ENCODE results near the gene RAVER2.

Gene RAVER2

DNA sequence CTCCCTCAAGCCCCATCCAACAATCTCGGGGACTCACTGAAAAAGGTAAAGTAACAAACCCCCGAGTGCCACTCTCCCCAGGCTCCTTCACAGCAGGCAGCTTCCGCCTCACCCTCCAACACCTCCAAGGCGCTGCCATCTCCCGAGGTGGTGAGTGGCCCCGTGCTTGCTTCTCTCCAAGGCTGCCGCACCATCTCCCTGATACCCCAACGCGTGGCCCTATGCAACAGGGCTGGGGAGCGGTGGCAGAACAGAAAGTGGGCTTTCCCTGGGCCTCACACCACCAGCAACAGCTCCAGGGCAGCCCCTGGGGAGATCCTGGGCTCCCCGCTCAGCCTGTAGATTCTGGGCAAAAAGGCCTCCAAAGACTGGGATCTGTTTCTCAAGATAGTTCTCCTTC is 105.1 kb downstream of the RAVER2 start:
- no peak for FAIRE-seq

DNA sequence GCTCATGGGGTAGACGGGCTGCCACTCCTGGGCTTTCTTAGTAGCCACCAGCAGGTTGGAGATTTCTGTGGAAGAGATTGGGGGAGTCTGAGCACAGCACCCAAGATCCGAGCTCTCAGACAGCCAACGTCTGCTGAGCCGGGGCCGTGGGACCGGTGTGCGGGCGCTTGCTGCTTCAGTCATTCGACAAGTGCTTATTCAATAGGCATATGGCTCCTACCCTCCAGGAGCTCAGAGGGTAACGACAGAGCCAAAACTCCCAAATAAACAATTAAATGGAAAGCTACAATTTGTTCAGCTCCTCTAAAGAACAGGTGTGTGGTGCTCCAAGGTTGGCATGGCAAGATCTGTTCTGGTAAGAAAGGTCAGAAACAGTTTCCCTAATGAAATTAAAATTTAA is 106.0 kb downstream of the RAVER2 start:
- no peak for FAIRE-seq

DNA sequence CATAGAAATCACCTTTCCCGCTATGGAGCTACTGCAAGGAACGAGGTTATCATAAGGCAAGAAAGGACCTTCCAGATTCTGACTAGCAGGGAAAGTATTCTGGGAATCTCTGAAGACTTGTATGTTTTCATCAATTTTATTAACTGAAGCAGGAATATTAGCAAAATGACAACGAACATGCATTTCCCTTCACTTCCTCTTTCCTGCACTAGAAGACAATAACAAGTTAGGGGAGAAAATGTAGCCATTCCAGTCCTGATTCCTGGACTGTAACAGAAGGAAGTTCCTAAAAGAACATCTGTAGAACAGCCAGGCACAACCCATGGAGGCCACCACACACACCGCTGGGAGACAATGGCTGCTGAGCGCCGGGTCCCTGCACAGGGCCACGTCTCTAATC is 106.8 kb downstream of the RAVER2 start:
- FAIRE-seq: no peak

DNA sequence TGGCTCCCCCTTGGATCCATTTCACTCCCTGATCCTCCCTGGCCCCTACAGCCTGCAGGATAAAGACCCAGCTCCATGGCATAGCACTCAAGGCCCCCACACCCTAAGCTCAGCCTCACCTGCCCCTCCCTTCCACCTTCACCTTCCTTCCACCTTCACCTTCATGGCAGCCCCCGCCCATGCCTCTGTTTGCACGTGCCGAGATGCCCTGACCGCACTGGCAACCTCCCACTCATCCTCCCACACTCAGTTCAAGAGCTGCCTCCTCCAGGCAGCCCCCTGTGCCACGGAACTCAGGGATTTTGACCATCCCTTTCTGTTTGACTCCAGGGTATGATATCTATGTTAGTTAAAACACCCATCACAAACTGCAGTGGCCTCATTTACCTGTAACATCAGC is 109.8 kb downstream of the RAVER2 start:
- FAIRE-seq: no peak

DNA sequence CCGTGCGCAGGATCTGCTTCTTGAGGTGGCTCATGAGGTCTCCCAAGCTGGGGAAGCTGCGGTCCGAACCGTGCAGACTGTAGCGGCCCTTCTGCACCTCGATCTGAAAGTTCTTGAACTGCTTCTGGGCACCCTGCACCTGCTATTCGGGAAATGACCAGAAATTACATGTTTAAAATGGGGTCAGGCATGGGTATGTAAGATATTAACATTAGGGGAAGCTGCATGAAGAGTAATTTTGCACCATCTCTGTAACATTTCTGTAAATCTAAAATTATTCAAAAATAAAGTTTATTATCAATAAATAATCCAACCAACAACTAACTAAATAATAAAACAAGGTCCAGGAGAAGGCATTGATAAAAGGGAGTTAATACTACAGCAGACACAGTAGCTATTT is 110.7 kb downstream of the RAVER2 start:
- FAIRE-seq: no peak

DNA sequence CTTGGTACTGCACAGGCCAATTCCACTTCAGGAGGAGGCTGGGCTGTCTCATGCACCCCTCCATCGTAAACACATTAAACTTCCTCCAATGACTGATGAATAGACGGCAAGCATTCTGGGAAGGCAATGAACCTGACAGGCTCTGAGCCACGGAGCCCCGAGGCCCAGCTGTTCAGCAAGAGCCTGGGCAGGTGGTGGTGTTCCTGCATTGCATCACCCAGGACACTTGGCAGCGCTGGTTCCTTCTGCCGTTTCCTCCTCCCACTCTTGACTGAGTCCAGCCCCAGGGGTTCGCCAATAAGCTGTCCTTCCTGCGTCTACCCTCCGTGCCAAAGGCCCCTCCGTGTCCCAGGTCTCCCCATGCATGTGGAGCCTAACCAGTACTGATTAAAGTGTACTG is 111.7 kb downstream of the RAVER2 start:
- no peak for FAIRE-seq

DNA sequence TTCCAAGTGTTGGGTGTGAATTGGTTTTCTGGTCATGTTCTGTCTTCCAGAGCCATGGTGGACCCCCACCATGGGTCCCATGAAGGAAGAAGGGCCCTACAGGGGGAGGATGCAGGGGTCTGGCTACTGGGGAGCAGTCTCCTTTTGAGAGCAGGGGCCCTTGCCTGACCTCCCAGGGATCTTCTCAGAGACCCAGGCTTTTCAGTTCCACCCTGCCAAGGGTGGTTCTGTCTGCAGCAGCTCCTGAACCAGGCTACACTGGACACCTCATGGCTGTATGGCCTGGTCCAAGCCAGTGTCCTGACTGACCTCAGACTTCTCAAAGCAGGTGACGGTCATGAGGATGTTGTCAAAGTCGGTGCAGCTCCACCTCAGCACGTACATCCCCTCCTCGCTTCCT is 112.5 kb downstream of the RAVER2 start:
- no peak for FAIRE-seq

DNA sequence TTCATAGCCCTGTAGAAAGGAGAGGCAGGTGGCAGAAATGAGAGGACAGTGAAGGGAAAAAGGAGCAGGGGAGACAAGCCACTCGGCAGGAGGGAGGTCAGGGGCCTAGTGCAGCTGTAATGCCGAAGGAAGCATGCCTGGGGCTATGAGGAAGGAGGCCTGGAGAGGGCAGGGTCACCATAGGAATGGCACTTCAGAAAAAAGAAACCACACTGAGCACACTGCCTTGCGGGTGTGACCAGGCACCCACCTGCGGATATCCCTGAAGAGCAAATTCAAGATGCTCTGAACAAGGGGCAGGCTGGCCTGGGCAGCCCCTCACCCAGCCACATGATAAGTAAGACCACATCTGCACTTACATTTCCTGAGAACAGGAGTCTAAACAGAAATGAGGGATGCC is 116.7 kb downstream of the RAVER2 start:
- no peak for FAIRE-seq

DNA sequence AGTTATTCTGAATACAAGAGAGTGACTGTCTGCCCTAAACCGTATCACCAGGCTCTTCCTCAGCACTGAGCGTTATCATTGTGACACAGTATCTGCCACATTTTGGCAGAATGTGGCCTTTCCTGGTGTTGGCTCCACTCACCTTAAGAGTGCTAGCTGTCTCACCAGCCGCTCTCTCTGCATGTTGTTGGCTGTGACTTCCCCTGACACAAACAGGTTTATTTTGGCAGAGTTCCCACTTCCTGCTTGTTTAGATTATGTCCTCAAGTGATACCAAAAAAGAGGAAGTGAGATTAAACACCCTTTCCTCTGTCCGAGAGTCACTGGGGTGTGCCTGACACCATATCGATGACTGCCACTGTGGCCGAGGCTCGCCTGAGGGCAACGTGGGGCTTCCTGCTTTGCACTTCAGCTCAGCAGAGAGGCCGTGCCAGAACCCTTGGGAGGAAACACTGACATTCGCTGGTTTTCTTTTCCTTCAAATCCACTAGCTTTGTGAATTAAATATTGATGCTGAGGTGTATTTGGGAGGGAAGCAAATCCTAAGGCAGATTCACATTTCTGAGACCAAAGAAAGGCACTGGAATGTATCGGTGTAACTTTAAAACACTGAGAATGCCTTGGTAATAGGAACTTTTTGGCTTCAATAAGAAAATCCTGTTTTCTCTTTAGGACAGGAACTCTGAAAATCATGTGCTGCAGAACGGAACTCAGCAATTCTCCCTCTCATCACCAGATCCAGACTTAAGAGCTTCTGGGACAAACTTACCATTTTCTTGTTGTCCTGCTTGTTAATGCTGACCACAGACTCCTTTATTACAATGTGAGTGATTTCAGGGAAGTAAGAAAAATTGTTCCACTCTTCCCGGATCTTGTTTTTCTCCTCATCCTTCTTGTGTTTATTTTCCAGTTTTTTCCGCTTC is 119.4 kb downstream of the RAVER2 start:
- no peak for FAIRE-seq

DNA sequence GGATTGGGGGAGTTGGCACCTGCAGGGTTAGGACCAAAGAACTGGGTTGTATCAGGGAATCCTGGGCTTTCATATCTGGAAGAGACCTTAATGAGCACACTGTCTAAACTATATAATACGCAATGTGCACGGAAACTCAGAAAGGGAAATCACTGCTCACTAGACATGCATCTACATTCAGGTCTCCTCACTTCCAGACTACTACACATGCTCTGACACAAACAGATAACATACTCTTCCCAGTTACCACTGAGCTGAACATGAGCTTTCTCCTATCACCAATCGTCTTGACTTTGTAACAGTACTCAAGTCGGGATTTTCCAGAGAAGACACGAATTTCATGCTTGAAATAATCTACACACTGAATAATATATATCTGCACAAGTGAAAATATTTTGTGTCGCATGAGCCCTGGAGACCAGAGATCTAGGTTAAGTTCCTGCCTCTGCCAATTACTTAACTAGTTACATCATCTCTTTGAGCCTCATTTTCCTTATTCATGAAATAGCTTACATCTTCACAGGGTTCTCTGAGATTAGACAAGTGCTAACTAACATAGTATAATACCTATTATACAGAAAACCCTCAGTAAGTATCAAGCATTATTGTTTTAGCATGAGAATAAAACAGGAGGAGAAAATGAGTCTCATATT is 120.4 kb downstream of the RAVER2 start:
- no peak for FAIRE-seq

DNA sequence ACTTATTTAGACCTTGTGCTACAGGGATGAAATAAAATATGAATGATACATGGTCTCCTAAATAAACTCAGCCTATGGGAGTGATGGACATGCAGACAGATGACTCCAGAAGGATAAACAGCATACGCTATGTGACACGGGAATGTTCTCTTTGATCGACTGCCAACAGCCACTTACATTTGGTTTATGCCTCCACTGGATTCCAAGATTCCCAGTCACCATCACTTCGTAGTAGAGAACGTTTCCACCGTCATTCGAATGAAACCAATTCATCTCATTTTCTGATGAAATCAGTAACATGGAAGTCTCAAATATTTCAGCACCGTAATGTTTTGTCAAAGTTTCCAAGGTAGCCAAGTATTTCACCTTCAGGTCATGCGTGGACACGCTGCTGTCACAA is 121.8 kb downstream of the RAVER2 start:
- no peak for FAIRE-seq

DNA sequence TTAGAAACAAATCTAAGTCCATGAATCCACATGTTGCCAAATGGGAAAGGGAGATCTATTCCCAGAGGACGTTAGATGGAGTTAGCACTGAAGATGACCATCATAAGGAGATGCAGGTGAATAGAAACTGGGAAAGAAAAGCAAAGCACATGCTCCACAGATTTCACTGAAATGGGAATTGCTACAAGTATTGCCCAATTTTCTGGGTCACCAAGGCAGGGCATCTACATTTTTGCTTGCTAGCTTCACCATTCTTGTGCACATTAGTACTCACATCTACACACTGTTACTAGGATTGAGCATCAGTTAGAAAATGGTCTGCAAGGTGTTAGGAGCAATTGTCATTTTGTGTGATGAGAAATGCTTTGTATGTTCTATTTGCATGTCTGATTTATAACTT is 122.4 kb downstream of the RAVER2 start:
- FAIRE-seq: no peak

DNA sequence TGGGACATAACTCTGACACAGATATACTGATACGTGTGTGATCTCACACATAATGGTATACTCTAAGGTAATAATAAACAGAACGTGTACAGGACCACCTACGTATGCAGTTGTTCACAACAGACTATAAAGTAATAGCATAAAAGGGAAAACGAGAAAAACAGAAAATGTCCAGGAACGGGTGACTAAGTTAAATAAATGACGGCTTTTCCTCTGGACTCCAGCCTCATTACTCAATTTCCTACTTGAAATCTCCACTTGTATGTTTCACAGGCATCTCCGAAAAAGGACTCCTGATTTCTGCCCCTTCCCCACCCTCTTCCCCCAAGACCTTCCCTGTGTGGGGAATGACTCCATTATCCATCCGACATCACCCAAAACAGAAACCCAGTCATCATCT is 126.4 kb downstream of the RAVER2 start:
- no peak for FAIRE-seq

DNA sequence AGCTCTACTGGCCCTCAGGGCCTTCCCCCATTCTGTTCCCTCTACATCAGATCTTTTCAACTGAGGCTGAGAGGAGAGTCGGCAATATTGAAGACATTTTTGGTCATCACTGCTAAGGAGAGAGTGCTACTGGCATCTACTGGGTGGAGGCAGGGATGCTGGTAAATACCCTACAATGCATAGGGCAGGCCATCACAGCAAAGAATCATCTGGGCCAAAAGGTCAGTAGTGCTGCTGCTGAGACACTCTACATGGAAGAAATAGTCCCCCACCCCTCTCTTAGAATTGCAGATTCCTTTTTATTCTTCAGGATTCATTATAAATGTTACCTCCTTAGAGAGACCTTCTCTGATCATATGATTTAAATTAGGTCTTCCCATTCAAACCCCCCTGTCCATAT is 127.2 kb downstream of the RAVER2 start:
- no peak for FAIRE-seq

DNA sequence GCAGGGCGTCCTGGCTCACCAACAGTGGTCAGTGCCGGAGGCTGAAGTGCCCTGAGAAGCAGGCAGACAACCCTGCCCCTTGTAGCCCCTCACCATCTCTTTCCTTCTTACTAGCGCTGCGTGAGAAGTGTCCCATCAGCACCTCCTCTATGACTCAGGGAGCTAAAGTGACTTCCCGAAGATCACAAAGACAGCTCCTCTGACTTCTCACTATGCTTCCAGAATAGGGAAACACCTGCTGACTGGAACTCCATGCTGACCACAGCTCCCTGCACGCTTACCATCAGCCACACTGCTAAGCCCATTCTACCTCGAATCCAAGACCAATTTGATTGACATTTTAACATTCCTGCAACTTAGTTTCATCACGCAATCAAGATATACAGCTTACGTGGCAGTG is 128.7 kb downstream of the RAVER2 start:
- FAIRE-seq: no peak

DNA sequence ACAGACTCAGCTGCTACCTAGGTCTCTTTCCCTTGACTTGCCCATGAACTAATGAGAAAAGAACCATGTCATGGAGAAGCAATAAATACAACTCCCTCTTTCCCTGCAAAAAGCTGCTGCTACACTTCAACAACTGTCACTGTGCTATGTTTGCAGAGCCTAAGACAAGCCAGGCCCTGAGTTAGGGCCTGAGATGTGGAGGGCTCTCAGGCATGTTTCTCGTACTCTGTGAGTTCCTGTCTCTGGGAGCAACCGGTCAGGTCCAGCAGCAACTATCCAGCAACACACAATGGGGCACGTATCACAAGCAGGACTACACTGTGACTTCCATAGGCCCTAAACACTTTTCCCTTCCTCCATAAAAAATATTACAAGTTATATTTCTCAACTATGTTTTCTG is 129.8 kb downstream of the RAVER2 start:
- FAIRE-seq: no peak

DNA sequence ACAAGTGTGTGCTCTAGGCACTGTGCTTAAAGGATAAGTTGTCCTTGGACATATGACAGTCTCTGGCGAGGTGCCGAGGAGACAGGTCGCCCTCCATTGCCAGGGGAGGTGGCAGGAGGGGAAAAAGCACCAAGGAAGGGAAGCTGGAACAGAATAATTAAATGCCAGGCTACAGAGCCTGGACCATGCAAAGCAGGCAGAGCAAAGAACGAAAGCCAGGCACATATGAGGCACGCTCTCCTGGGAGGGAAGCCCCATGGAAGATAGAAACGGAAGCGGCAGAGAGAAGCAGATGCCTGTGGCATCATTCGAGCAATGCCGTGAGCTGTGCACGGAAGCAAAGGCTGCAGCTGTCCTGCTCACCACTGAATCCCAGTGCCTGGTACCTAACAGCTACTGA is 130.2 kb downstream of the RAVER2 start:
- no peak for FAIRE-seq

DNA sequence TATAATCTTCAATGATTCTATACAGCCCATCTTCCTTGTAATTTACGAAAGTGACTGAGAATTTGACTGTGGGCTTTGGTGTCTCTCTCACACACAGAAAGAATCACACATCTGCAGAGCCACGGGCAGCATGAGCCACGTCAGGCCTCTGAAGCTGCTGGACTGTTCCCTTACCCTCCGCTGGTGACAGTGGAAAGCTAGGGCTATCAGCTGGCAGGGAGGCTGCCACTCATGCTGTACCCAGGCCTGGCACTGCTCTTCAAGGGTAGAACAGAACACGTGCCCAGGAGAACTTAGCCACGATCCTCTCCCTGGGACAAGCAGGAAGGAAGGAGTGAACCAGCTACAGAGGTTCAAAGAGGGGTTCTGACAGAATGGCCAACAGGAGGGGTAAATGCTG is 130.7 kb downstream of the RAVER2 start:
- no peak for FAIRE-seq

DNA sequence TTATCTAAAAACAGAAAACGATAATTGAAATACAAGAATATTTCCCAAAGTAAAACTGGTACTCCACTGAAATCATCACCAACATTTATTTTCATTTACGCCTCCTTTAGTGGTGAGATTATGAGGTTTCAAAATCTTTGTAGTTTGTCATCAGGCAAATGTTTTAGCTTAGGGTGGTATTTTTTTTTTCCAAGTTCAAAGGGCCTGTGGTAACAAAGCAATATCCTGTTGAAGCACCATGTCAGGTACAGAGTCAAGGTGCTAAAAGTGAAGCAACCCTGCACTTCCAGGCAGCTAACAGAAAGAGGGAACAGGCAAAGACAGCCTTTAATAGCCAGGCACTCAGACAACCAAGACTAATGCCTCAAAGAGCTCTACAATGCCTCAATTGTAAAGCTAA is 132.3 kb downstream of the RAVER2 start:
- FAIRE-seq: no peak

DNA sequence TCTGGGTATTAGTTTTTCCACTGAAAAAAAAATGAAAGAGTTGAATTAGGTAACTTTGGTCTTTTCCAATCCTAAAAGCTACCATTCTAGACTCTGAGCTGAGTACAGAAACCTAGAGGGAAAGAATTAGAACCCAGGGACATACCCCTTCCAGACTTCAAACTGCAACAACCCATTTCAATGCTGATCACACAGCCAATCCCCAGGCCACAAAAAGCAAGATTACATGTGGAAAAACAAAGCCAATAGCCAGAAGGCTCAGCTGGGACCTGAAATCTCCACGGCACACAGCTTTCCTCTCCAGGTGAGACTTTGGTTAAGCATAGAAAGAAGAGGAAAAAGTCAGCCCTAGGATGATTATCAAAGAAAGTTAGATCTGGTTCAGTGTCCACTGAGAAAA is 132.7 kb downstream of the RAVER2 start:
- FAIRE-seq: no peak

DNA sequence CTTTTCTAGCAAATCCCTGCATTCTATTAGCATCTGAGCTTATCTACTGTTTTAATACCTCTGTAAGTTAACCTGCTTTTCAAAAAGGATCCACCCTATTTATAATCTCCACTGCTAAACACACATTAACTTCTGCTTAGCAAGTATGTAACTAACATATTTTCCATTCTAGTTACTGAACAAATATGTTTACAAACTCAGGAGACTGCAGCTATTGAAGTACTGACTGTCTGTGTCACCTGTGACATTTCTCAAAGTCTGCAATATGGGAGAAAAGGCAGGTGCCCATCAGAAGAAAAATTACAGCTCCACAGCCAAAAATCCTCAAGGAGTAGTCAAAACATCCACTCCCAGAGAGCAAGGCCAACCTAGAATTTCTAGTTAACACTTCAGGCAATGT is 133.2 kb downstream of the RAVER2 start:
- FAIRE-seq: no peak

DNA sequence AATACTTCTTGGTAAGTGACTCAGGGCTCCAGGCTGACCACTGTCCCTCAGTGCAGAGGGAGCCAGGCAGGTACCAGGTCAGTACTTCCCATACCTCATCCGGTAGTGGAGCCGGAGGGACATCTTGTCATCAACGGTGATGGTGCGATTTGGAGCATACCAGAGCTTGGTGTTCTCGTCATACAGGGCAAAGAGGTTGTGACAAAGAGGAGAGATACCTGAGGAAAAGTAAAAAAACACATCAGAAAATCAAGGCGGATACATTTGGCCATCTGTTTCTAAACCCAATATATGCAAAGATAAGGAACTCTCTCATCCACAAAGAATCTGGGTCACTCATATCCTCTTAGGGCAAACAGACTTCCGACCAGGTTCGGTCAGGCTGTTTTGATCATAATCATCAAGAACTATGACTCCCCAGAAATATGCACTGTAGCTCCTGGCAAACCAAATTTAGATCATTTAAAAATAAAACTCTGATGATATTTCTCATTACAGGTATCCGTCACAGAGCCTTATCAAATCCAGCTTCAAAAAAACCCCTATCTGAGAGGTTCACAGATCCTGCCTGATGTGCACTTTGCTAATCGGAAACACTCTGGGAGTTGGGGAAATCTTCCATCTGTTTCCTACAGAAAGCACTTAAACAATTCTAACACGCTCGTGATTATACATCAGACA is 134.2 kb downstream of the RAVER2 start:
- no peak for FAIRE-seq

DNA sequence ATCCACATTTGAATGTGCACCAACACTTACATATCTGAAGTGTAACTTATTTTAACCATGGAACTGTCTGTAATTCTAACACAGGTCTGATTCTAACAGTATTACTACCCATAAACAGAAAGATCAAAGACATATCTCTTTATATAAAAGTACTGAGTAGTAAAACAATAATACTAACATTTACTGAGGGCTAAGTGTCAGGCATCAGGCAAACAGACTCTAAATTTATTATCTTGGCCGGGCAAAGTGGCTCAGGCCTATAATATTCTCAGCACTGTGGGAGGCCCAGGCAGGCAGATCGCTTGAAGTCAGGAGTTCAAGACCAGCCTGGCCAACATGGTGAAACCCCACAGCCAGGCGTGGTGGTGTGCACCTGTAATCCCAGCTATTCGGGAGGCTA is 135.6 kb downstream of the RAVER2 start:
- FAIRE-seq: no peak

DNA sequence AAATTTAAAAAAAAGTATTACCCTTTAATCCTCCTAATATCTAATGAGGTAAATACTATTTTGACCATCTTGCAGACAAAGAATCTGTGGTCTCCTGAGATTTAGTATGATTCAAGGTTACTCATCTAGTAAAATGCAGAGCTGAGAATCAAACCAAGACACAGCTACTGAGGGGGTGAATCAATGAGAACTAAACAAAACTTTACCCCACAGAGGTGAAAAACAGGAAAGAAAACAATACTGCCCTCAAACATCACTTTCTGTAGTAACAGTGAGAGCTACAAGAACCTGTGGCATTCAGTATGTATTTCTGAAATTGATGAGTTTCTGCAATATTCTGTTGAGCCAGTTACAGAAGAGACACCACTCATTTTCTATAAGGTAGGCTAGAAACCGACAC is 136.4 kb downstream of the RAVER2 start:
- FAIRE-seq: no peak
